ENCODE results near the gene FAM107B. TPM values are rescaled to one million over a fixed set of nuclear protein-coding genes. Genes with fewer than 3 reads are reported as not detected.

The FAM107B gene
- total RNA-seq, 1 donor from 2014 or later = 86.2 TPM

- intact Hi-C loops (cut with DNase I) = no loop called here
- TF ChIP-seq CTCF (IDR thresholded peaks at IDR 0.05) = no peak
- ATAC-seq (no peak), DNase-seq (no peak)
- Histone ChIP-seq H3K4me1 (no peaks in the 10 kb centered on the region), H3K27ac (no peak overlapping the region), H3K9me3 (no peaks in the 10 kb centered on the region), H3K27me3 (no peaks in the 10 kb centered on the region), H3K4me3 (no peak overlapping the region), H3K36me3 (no peaks in the 10 kb centered on the region)
Measured at GRCh38 chr10:14700546-14700945, 74.2 kb downstream of the FAM107B start.

- intact Hi-C loops (cut with DNase I) = no loop called here
- Histone ChIP-seq H3K9me3 (no peaks in the 10 kb centered on the region), H3K27me3 (no peaks in the 10 kb centered on the region), H3K27ac (no peak overlapping the region), H3K4me1 (no peaks in the 10 kb centered on the region), H3K36me3 (no peaks in the 10 kb centered on the region), H3K4me3 (no peak overlapping the region)
- ATAC-seq (no peak), DNase-seq (no peak)
- TF ChIP-seq CTCF (IDR thresholded peaks at IDR 0.05) = no peak
Measured at GRCh38 chr10:14699482-14699881, 75.2 kb downstream of the FAM107B start.

GRCh38 chr10:14698829-14699170 lies 75.9 kb downstream of the FAM107B start:
- intact Hi-C loops (cut with DNase I) = no loop called here
- no peaks in the 10 kb centered on the region for H3K27me3 ChIP-seq
- no peaks in the 10 kb centered on the region for H3K4me1 ChIP-seq
- H3K9me3 ChIP-seq = no peaks in the 10 kb centered on the region
- no peak overlapping the region for H3K4me3 ChIP-seq
- H3K36me3 ChIP-seq = no peaks in the 10 kb centered on the region
- ATAC-seq = no peak
- no peak for TF ChIP-seq CTCF (IDR thresholded peaks at IDR 0.05)
- no peak overlapping the region for H3K27ac ChIP-seq
- no peak for DNase-seq

- no peak overlapping the region for H3K4me3 ChIP-seq
- H3K27ac ChIP-seq = no peak overlapping the region
- intact Hi-C loops (cut with DNase I) = no loop called here
- no peaks in the 10 kb centered on the region for H3K9me3 ChIP-seq
- no peak for ATAC-seq
- no peak for DNase-seq
- TF ChIP-seq CTCF (IDR thresholded peaks at IDR 0.05) = no peak
- no peaks in the 10 kb centered on the region for H3K36me3 ChIP-seq
- H3K4me1 ChIP-seq = no peaks in the 10 kb centered on the region
- no peaks in the 10 kb centered on the region for H3K27me3 ChIP-seq
Measured at GRCh38 chr10:14698111-14698828, 76.4 kb downstream of the FAM107B start.

GRCh38 chr10:14697281-14697680 lies 77.4 kb downstream of the FAM107B start:
- Histone ChIP-seq H3K27ac (no peak overlapping the region), H3K4me3 (no peak overlapping the region), H3K27me3 (no peaks in the 10 kb centered on the region), H3K9me3 (no peaks in the 10 kb centered on the region), H3K4me1 (no peaks in the 10 kb centered on the region), H3K36me3 (no peaks in the 10 kb centered on the region)
- intact Hi-C loops (cut with DNase I) = no loop called here
- no peak for TF ChIP-seq CTCF (IDR thresholded peaks at IDR 0.05)
- DNase-seq (no peak), ATAC-seq (no peak)

- intact Hi-C loops (cut with DNase I) = no loop called here
- DNase-seq = no peak
- ATAC-seq = no peak
- Histone ChIP-seq H3K9me3 (no peaks in the 10 kb centered on the region), H3K27me3 (no peaks in the 10 kb centered on the region), H3K4me1 (no peaks in the 10 kb centered on the region), H3K36me3 (no peaks in the 10 kb centered on the region), H3K4me3 (no peak overlapping the region), H3K27ac (no peak overlapping the region)
- TF ChIP-seq CTCF (IDR thresholded peaks at IDR 0.05) = no peak
Measured at GRCh38 chr10:14696821-14697220, 77.9 kb downstream of the FAM107B start.
